Endothelial cell of umbilical vein (primary cell): ENCODE data around the gene CEP128.

Source experiments
- CTCF ChIP-seq, 2 donors: IDR thresholded peaks; 1 replicate in 1 of 2; 2 replicates in 1 of 2; pipeline ENCODE4 v1.5.1; 2011; ENCODE audit warnings: low read length in 2 of 2, mild to moderate bottlenecking in 2 of 2, moderate library complexity in 2 of 2, control low read depth in 1 of 2, inconsistent platforms in 1 of 2, low read depth in 1 of 2; ENCODE audit not compliant: insufficient read depth in 1 of 2; ENCODE audit errors: extremely low read depth in 1 of 2
- EZH2 ChIP-seq: IDR thresholded peaks from 2 replicates; pipeline ENCODE4 v1.6.1; 2012; ENCODE audit warnings: borderline replicate concordance, low read depth, mild to moderate bottlenecking, moderate library complexity, low read length, inconsistent platforms; ENCODE audit not compliant: severe bottlenecking
- FOS ChIP-seq: IDR thresholded peaks from 2 replicates; pipeline ENCODE4 v1.6.1; 2011; ENCODE audit warnings: mild to moderate bottlenecking, low read length, moderate library complexity, borderline replicate concordance; ENCODE audit not compliant: insufficient read depth
- GATA2 ChIP-seq: IDR thresholded peaks from 2 replicates; pipeline ENCODE4 v1.7.0; 2011; ENCODE audit warnings: low read depth, mild to moderate bottlenecking, moderate library complexity, mixed read lengths, low read length; ENCODE audit not compliant: insufficient read length, insufficient read depth
- JUN ChIP-seq: IDR thresholded peaks from 2 replicates; pipeline ENCODE4 v1.6.1; 2011; ENCODE audit warnings: borderline replicate concordance, low read depth; ENCODE audit not compliant: insufficient read length, insufficient read depth
- MAX ChIP-seq: IDR thresholded peaks from 2 replicates; pipeline ENCODE4 v1.6.1; 2011; ENCODE audit not compliant: insufficient read depth, insufficient read length
- MYC ChIP-seq: IDR thresholded peaks from one replicate; pipeline ENCODE4 v1.6.1; 2011; ENCODE audit warnings: mild to moderate bottlenecking, low read depth, low read length
- POLR2A ChIP-seq: IDR thresholded peaks from 2 replicates; pipeline ENCODE4 v1.6.1; 2012; ENCODE audit warnings: low read depth, mild to moderate bottlenecking, control low read depth, low read length
- POLR2AphosphoS5 ChIP-seq: IDR thresholded peaks from 2 replicates; pipeline ENCODE4 v1.6.1; 2012; ENCODE audit warnings: low read depth, mild to moderate bottlenecking, control low read depth, low read length, moderate library complexity; ENCODE audit not compliant: insufficient read depth

DNA sequence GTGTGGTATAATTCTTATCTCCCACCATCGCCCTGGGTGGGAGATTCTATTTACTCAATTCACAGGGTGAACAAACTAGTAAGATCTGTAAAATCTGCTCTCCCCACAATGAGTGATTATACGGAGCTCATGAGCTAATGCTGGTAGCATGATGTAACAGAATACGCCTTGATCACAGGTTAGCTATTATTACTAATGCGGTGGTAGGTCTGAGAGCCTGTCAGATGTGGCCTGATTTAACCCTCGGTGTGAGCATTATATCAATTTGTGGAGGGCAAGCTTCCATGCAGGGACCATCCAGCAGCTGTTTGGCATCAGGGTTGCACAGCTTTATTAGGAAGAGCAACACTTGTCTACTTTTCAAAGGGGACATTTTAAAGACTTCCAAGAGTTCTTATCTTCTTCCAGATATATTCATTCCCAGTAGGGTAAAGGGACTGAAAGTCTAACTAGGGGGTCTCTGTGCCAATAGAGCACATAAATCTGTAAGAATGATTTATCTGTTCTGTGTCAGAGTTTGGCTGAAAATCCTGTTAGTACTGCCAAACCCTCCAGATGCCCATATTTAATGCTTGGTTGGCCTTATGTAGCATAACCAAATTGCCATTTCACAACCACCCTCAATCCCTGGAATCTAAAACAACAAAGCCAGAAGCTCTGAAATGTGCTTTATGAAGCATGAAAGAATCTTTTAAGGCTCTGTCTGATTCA, 32.5 kb upstream of the CEP128 start:
- TF ChIP-seq CTCF (IDR thresholded peaks at IDR 0.05; ENCODE audit: extremely low read depth in 1 of 2, insufficient read depth in 1 of 2, low read depth in 1 of 2, low read length in 2 of 2) (no peak), MAX (no peak), POLR2AphosphoS5 (no peak), POLR2A (no peak), MYC (no peak), FOS (no peak), EZH2 (no peak), JUN (no peak), GATA2 (no peak)
